Activated T-helper 1 cell treated with Interleukin-2 at 50 U/mL for 16 hours (primary cell): Measurements from ENCODE around the gene IL9R.
"Not testable (repeated sequence)": the region's sequence is repeated elsewhere in the genome, so short reads cannot be mapped to it uniquely, and the experiment has no call there.

Experiments used
- DNase-seq: peaks from one replicate; pipeline ENCODE4 v3.0.0-alpha.2; 2020; ENCODE audit warnings: low read depth

IL9R gene, protein sequence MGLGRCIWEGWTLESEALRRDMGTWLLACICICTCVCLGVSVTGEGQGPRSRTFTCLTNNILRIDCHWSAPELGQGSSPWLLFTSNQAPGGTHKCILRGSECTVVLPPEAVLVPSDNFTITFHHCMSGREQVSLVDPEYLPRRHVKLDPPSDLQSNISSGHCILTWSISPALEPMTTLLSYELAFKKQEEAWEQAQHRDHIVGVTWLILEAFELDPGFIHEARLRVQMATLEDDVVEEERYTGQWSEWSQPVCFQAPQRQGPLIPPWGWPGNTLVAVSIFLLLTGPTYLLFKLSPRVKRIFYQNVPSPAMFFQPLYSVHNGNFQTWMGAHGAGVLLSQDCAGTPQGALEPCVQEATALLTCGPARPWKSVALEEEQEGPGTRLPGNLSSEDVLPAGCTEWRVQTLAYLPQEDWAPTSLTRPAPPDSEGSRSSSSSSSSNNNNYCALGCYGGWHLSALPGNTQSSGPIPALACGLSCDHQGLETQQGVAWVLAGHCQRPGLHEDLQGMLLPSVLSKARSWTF

DNA sequence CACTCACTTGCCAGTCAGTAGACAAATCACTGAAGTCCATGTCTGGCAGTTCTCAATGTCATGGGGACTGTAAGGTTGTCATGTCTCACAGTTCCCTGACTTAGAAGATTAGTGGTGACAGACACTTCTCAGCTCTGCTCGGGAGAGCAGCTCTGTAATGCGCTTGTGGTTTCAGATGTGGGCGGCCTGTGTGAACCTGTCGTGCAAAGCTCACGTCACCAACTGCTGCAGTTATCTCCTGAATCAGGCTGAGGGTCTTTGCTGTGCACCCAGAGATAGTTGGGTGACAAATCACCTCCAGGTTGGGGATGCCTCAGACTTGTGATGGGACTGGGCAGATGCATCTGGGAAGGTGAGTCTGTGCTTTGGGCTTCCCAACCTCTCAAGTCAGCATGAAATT is at the start of gene IL9R:
Gene IL9R (plus strand): TSS at position 261 of the 400 bp plus-strand sequence. CDS start 64 bp downstream, at position 325.
- peak; percentile 8 for DNase-seq

DNA sequence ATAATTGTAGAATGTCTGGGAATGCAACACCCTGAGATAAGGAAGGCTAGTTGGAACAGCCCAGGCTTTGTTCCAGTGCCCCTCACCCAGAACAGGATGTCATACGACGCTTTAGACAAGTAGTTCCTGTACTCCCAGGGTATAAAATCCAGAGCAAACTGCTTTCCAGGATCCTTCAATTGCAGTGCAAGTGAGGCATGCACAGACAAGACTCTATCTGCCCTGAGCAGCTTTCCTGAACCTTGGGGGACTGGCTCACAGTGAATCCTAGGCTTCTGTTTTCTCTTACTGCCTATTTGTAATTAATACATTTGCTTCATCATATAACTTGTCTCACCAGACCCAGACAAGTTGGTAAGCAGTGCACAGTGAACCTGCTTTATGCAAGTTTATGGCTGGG is 48.4 kb upstream of the IL9R start:
- no peak for DNase-seq

- no peak for DNase-seq
Observed at GRCh38 chrX:155951237-155951789, 46.2 kb upstream of the IL9R start.

DNA sequence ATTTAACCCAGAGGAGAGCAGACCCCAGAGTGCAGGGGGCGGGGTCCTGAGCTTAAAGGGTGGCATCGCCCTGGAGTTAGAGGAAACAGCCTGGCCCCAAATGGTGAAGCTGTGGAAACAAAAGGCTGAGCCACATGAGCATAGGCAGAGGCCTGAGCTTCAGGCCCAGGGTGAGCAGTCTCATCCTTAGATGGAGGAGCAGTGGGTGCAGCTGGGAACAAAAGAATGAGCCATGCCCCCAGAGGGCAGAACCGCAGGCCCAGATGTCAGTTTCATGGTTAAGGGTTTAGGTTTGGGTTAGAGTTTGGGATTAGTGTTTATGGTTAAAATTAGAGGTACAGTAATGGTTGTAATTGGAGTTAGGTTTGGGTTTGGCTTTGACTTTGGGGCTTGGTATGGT is 44.4 kb upstream of the IL9R start:
- DNase-seq: no peak

DNA sequence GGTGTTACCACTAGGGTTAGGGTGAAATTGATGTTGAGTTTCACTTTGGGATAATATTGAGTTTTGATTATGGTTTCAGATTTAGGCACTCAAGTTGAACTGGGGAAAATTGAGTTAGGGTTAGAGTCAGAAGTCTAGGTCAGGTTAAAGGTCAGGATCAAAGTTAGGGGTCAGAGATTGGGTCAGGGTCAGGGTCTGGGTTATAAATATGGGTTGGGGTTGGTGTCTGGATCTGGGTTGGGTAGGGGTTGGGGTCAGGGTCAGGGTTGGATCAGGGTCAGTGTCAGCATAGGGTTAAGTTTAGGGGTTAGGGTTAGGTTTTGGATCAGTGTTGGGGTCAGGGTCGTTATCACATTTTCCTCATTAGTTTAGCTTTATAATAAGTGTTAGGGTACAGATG is 42.7 kb upstream of the IL9R start:
- DNase-seq: no peak

GRCh38 chrX:155956099-155956498 is 41.4 kb upstream of the IL9R start:
- no peak for DNase-seq

DNA sequence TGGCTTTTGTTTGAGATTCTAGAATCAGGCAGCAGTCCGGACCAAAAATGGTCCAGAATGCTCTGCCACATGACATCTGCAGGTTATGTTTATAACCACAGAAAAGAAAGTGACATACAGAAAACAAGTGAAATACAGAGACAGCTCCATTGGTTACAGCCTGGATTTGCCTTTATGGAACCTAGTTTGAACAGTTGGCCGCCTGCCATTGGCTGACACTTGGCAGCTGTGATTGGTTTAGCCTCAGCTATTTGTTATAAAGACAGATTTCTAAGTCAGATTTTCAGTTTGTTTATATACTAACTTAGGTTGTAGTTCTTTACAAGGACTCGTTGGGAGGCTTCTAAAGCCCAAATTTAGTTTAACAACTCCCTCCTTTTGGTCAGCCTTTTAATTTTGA is 40.8 kb upstream of the IL9R start:
- DNase-seq: no peak

GRCh38 chrX:155957843-155958242 is 39.7 kb upstream of the IL9R start:
- DNase-seq: no peak

DNA sequence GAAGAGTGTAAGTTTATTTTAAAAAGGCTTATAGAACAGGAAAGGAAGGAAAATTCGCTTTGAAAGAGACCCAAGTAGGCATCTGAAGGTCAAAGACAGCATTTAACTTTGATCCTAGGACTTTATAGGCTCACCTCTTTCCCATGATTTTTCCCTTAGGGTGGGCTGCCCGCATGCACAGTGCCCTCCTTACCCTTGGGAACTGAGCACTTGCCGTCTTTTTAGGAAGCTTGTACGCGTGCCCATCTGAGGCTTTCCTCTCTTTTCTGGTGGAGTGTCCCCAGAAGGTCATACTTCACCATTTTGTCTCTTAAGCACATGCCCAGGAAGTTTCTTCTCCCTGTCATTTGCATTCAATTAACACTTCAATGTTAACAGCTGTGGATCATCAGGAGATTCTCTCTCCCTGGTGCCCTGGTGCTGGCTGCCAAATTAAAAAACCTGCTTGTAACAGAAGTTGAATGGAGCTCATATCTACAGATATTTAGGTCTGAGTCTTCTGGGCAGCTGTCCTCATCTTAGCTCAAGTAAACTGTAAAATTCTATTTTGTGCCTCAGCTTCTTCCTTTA is 38.4 kb upstream of the IL9R start:
- DNase-seq: no peak

- DNase-seq: no peak
Observed at GRCh38 chrX:155962906-155963305, 34.6 kb upstream of the IL9R start.

DNA sequence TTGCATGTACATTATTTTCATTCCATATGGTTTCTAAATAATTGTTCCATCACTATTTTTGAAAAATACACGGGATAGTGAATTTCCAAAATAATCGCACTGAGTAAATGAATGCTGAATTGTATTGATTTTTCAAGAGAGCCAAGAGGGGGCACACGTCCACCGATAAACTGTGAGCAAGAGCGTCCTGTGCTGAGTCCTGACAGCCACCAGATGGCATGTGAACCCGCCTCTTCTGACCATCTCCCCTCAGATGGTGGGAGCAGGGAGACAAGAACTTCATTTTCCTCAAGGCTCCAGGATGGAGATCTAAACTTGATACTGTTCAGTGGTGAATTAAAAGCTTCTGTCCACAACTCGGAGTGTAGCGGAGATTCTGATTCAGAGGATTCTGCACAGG is 30.6 kb upstream of the IL9R start:
- no peak for DNase-seq

DNA sequence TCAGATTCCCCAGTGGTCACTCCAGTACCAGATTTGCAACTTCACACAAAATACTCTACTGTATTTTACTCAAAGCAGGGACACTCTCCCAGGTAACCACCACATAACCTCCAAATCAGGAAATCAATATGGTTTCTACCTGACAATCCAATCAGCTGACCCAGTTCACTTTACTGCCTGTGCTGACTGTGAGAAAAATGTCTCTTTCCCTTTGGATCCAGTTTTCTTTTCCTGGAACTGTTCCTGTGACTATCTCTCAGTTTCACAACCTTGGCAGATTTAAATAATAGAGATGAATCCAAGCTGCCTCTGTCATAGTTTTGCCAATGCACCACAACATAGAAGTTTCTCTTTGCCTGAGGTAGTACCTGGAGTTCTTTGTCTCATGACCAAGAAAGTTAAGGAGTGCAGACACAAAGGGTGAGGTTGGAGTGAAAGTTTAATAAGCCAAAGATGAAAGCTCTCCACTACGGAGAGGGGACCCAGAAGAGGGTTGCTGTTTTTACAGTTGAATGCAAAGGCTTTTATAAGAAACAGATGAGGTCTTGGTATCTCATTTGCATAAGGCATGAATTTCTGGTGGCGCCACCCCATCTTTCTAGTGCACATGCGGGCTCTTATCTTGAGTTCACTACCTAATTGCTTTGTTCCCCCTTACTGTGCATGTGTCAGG is 29.7 kb upstream of the IL9R start:
- DNase-seq: no peak

DNA sequence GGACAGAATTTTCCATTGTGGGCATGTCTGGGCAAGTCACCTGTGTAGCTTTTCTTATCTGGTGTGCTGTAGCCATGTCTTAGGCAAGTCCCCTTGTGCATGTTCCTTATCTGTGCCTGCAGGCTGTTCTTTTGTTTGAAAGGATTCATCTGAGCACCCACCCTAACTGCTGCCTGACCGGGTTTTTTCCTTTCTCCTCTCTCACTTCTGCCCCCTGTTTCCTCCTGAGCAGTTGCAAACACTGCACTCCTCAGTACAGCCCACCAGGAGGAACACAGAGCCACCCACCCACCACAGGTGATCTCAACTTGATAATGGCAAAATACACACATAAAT is 29.2 kb upstream of the IL9R start:
- no peak for DNase-seq

DNA sequence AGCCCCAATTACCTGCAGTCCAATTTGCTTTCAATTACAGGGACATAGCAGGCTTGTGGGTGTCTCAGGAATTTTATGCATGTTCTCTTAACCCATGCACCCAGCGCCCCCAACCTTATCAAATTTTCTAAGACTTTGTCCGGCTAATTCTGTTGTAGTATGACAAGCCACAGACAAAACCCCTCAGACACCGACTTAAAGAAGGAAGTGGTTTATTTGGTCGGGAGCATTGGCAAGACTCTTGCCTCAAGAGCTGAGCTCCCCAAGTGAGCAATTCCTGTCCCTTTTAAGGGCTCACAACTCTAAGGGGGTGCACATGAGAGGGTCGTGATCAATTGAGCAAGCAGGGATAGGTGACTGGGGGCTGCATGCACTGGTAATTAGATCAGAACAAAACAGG is 28.7 kb upstream of the IL9R start:
- no peak for DNase-seq

DNA sequence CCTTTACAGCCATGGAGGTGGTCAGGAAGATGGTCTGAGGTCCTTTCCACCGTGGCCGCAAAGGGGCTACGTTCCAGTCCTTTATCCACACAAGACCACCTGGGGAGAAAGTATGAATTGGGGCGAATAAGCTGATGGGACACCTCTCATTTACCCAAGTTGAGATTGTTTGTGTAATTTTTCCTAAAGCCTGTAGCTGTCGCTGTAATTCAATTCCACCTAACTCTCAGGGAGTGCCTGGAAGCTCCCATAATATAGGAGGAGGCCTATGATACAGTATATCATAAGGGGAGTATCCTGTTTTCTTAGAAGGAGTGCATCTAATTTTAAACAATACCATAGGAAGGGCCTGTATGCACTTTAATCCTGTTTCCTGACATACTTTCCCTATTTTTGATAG is 25.8 kb upstream of the IL9R start:
- not testable (repeated sequence) for DNase-seq

DNA sequence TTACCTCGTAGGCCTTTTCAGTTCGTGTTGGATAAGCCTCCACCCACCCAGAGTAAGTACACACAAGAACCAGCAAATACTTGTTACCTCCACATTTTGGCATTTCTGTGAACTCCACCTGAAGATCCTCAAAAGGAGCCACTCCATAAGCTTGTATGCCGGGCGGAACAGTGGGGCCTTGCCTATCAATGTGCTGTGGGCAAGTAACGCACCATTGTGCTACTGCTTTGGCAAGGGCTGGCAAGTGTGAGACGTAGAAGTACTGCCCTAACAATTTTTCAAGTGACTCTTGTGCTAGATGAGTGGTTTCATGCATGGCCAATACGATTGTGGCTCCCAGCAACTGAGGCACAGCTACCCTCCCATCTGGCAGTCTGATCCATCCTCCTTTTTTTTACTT is 25.3 kb upstream of the IL9R start:
- DNase-seq: not testable (repeated sequence)

DNA sequence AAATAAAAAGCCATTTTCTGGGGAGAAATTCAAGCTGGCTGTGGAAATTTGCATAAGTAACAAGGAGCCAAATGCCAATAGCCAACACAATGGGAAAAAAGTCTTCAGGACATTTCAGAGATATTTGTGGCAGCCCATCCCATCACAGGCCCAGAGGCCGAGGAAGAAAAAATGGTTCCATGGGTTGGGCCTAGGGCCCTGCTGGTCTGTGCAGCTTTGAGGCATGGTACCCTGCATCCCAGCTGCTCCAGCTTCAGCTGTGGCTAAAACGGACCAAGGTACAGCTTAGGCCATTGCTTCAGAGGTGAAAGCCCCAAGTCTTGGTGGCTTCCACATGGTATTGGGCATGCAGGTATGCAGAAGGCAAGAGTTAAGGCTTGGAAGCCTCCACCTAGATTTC is 14.2 kb upstream of the IL9R start:
- DNase-seq: no peak

DNA sequence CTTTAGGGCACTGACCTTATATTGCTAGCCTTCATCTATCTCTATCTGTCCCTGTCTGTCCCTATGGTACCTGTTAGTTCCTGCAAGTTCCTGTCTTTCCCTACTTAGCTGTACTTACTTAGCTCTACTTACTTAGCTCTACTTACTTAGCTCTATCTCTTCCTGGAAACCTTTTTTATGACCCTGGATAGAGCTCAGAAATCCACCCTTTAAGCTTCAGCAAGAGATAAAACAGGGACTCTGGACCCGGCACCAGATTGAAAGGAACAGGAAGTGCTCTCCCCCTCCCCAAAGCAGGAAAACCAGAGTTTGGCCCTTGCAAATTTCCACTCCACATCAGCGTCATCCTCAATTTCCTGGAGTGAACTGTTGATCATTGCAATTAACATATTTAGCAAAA is 12.3 kb upstream of the IL9R start:
- DNase-seq: no peak

GRCh38 chrX:155986995-155987394 is 10.5 kb upstream of the IL9R start:
- not testable (repeated sequence) for DNase-seq

DNA sequence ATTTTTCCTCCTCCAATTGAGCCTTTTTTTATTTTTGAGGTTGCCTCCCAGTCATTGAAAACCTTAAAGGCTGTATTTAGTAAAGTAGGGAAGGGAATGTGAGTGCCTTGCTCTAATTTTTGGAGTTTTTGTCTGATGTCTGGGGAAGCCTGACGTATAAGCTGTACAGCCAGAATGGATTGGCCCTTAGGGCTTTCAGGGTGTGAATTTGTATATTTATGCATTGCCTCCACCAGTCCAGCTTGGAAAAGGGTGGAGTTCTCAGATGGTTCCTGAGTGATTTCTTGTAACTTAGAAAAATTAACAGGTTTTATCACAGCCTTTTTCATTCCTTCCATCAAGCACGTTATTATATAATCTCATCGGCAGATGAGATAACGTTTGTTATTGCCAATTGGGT is 8.6 kb upstream of the IL9R start:
- no peak for DNase-seq

- DNase-seq: no peak
Observed at GRCh38 chrX:155993421-155993820, 4.1 kb upstream of the IL9R start.

DNA sequence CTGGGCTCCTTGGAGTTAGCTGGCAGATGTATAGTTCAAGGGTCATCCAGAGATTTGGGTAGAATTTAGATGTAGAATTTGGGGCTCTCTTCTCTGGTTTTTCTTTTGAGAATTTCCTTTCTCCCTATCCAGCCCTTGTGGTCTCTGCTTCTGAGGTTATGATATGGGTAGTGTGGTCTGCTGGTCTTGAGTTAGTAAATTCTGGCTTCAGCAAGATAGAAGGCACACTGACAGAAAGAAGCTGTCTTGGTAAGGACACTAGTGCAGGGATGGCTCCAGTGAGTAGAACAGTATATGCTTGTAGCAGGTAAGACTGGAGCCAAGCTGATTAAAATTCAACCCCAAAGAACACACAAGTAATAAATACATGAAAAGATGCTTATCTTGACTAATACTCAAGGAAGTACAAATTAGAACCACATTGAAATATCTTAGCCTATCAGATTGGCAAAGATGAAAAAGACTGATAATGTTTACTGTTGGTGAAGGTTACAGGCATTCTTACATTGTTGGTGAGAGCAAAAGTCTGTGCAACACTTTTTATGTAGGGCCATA is 2.1 kb upstream of the IL9R start:
- DNase-seq: no peak

- DNase-seq: no peak
Observed at GRCh38 chrX:155998116-155998515, 620 bp downstream of the IL9R start.
